Esophagus muscularis mucosa (tissue), 4 donors: ENCODE measurements around the gene ULK4. TPM values are rescaled to one million over a fixed set of nuclear protein-coding genes. Genes with fewer than 3 reads are reported as not detected.
"Not testable (repeated sequence)": the region's sequence is repeated elsewhere in the genome, so short reads cannot be mapped to it uniquely, and the experiment has no call there.

Experiments used
- DNase-seq: peaks from one replicate; pipeline ENCODE4 v3.0.0-alpha.2; 2017; ENCODE audit errors: extremely low spot score
- H3K27ac ChIP-seq, 4 donors: fragments of 200-600 bp; sonication (generic); replicated peaks in 1 of 4; 1 replicate in 3 of 4; 2 replicates in 1 of 4; pipeline ENCODE4 v1.5.1; 2016 to 2019; ENCODE audit warnings: mild to moderate bottlenecking in 1 of 4
- H3K27me3 ChIP-seq, 4 donors: fragments of 200-600 bp; sonication (generic); one replicate each; pipeline versions ENCODE4 v1.5.1 to v1.6.0; 2016 to 2019
- H3K36me3 ChIP-seq, 4 donors: fragments of 200-600 bp; sonication (generic); one replicate each; pipeline ENCODE4 v1.5.1; 2016 to 2019
- H3K4me1 ChIP-seq, 4 donors: fragments of 200-600 bp; sonication (generic); one replicate each; pipeline ENCODE4 v1.5.1; 2016 to 2019
- H3K4me3 ChIP-seq, 4 donors: fragments of 200-600 bp; sonication (generic); 1 replicate in 2 of 4; 2 replicates in 2 of 4; pipeline ENCODE4 v1.5.1; 2016 to 2019; ENCODE audit warnings: mild to moderate bottlenecking in 4 of 4, moderate library complexity in 1 of 4
- H3K9me3 ChIP-seq, 4 donors: fragments of 200-600 bp; sonication (generic); 1 replicate in 3 of 4; 2 replicates in 1 of 4; pipeline ENCODE4 v1.5.1; 2016 to 2019
- EP300 ChIP-seq: sonication (generic); formaldehyde crosslinking; IDR thresholded peaks from one replicate; pipeline ENCODE4 v1.6.1; 2017; ENCODE audit warnings: antibody characterized with exemption
- POLR2A ChIP-seq: fragments of 450-650 bp; IDR thresholded peaks from one replicate; pipeline ENCODE4 v1.6.1; 2017; ENCODE audit warnings: antibody characterized with exemption, moderate library complexity, mild to moderate bottlenecking, low read depth
- POLR2AphosphoS5 ChIP-seq, 2 donors: sonication (generic); formaldehyde crosslinking; IDR thresholded peaks; one replicate each; pipeline ENCODE4 v1.6.1; 2017; ENCODE audit warnings: antibody characterized with exemption in 2 of 2
- WGBS: methylation state at CpG from one replicate; pipeline ENCODE4 v1.1.5; 2018; 5-methylcytosine and 5-hydroxymethylcytosine counted together
- intact Hi-C: fragments of 100-400 bp; cut with DNase I; formaldehyde crosslinking; loops from one replicate; pipeline ENCODE4 v1.15.1; 2023
- total RNA-seq, 4 donors: library from RNA; depleted of rRNA; stranded (reverse); fragments of >200 nt; gene quantifications; one replicate each; pipeline versions ENCODE4 v1.1.0 to v1.2.1, GENCODE V29; 2016
- TF ChIP-seq, protein P1 (sequence below), 3 experiments: fragments of 200-600 bp in 2 of 3; fragments of 450-650 bp in 1 of 3; sonication (generic) in 2 of 3; IDR thresholded peaks; one replicate each; pipeline ENCODE4 v1.5.1; 2017 to 2019; ENCODE audit warnings: antibody characterized with exemption in 3 of 3, mild to moderate bottlenecking in 2 of 3, moderate library complexity in 1 of 3

Gene ULK4
- total RNA-seq, 4 donors from 2014 or later = 4.2 to 15.4 (median 11.0) TPM

DNA sequence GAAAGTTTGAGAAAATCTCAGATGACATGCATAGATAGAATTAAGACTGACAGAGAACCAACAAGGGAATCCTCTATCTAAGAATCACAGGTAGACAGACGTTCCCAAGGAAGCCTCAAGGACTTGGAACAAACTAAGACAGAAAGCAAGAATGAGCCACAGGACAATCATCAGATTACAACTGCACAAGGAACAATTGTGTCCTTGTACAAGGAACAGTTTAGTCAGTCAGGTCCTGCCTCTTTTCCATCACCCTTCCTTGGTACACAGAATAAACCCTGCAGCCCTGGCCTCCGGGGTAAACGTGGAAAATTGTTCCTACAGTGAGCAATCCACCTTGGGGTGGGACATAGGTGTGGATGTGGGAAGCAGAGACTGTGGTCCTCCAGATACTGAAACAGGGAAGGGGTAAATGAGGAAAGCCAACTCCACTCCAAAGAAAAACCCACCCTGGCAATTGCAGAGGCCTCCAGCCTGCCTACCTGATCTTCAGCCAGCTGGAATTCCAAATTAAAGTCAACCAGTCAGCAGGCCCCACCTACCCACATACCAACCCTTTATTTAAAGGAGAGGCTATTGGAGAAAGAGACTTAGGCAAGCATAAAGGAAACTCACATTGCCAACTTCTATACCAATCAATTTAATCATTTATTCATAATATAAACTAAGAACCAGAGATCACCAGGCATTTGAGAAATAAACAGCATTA is 73.4 kb downstream of the ULK4 start:
- TF ChIP-seq EP300 = no peak
- TF ChIP-seq, protein P1, sequence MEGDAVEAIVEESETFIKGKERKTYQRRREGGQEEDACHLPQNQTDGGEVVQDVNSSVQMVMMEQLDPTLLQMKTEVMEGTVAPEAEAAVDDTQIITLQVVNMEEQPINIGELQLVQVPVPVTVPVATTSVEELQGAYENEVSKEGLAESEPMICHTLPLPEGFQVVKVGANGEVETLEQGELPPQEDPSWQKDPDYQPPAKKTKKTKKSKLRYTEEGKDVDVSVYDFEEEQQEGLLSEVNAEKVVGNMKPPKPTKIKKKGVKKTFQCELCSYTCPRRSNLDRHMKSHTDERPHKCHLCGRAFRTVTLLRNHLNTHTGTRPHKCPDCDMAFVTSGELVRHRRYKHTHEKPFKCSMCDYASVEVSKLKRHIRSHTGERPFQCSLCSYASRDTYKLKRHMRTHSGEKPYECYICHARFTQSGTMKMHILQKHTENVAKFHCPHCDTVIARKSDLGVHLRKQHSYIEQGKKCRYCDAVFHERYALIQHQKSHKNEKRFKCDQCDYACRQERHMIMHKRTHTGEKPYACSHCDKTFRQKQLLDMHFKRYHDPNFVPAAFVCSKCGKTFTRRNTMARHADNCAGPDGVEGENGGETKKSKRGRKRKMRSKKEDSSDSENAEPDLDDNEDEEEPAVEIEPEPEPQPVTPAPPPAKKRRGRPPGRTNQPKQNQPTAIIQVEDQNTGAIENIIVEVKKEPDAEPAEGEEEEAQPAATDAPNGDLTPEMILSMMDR (IDR thresholded peaks at IDR 0.05) = no peak
- TF ChIP-seq POLR2A = no peak
- no peak for TF ChIP-seq POLR2AphosphoS5 (IDR thresholded peaks at IDR 0.05)
- H3K27ac ChIP-seq = no peak overlapping the region

DNA sequence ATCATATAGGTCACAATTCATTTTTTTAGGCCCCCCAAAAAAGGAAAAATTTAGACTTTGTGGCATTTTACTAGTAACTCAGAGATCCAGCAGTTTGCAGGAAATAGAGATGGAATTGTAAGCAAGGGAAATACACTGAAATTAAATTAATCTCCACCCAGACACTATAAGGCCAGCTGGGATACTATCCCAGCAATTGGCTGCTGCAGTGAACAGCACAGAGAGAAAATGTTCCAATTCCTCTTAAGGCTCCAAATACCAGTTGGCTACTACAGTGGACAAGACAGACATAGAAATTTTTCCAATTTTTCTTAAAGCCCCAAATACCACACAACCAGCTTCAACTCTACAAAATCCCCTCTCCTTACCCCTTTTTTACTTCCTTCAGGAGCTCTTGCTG is 78.9 kb downstream of the ULK4 start:
- no peaks in the 10 kb centered on the region for H3K9me3 ChIP-seq
- DNase-seq = no peak

More for the DNA sequence above, 73.4 kb downstream of the ULK4 start:
- no peaks in the 10 kb centered on the region for H3K36me3 ChIP-seq
- 63% methylated on average over 3 of the region's 3 CpGs for WGBS
- H3K9me3 ChIP-seq = no peaks in the 10 kb centered on the region
- no peaks in the 10 kb centered on the region for H3K27me3 ChIP-seq
- no peak overlapping the region for H3K4me3 ChIP-seq
- H3K4me1 ChIP-seq = no peaks in the 10 kb centered on the region
- intact Hi-C loops = no loop called here
- DNase-seq = no peak

DNA sequence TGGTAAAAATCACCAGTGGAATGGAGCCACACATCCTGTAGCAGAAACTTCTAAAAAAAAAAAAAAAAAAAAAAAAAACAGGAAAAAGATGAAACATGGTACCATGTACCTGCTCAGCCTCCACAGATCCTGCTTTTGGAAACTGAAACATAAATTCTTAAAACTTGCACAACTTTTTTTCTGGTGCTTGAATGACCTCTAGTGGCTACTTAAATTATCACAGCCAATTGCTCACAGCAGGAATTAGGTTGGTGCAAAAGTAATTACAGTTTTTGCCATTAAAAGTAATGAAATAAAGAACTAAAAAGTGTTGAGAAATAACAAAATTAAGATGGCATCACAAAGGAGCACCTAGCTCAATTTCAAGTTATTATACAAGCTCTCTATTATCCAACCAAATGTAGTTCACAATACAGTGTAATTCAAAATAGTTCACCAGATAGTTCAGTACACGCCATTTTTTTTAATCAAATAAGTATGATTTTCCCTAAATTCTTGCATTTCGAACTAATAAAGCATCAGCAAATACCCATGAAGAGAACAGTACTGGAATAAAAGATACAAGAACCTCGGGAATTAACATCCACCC is 80.6 kb downstream of the ULK4 start:
- TF ChIP-seq, protein P1 (IDR thresholded peaks at IDR 0.05) = peak; percentile 68 to 70 (median 68)
- TF ChIP-seq EP300 = no peak
- no peak for DNase-seq
- no peaks in the 10 kb centered on the region for H3K4me1 ChIP-seq
- H3K4me3 ChIP-seq = no peak overlapping the region
- 60% methylated on average over 3 of the region's 3 CpGs for WGBS
- no peaks in the 10 kb centered on the region for H3K9me3 ChIP-seq
- no peak overlapping the region for H3K27ac ChIP-seq
- intact Hi-C loops = loop anchor here (2.0 to 5.0 kb wide), 2 partner anchors 1297 to 1554 kb away; no protein-coding TSS in a partner anchor
- peaks cover 0 to 5% (median 0%) of the 10 kb centered on the region in 4 donors for H3K36me3 ChIP-seq
- H3K27me3 ChIP-seq = no peaks in the 10 kb centered on the region

More for the DNA sequence above, 78.9 kb downstream of the ULK4 start:
- intact Hi-C loops = loop anchor here (5.0 kb wide), 1 partner anchor 1556 kb away; no protein-coding TSS in a partner anchor
- Histone ChIP-seq H3K27me3 (no peaks in the 10 kb centered on the region), H3K4me3 (no peak overlapping the region), H3K27ac (no peak overlapping the region), H3K4me1 (no peaks in the 10 kb centered on the region), H3K36me3 (peaks cover 0 to 5% (median 0%) of the 10 kb centered on the region in 4 donors)
- TF ChIP-seq, protein P1 (IDR thresholded peaks at IDR 0.05) = no peak
- TF ChIP-seq POLR2A (no peak), EP300 (no peak), POLR2AphosphoS5 (IDR thresholded peaks at IDR 0.05) (no peak)

DNA sequence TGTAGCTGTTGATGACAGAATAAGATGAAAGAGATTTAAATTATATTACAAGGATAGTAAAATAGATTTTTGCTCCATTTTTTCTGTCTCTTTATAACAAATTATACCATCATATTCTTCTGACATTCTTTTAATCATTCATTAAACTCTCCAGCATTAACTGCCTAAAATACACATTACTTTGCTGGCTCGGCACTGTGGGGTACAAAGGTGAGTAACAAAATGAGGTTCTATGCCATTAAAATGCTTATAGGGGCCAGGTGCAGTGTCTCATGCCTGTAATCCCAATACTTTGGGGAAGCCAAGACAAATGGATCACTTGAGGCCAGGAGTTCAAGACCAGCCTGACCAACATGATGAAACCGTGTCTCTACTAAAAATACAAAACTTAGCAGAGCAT is 81.5 kb downstream of the ULK4 start:
- Histone ChIP-seq H3K27me3 (no peaks in the 10 kb centered on the region), H3K27ac (no peak overlapping the region), H3K4me3 (no peak overlapping the region), H3K9me3 (no peaks in the 10 kb centered on the region), H3K4me1 (no peaks in the 10 kb centered on the region), H3K36me3 (peaks cover 0 to 5% (median 0%) of the 10 kb centered on the region in 4 donors)
- intact Hi-C loops = loop anchor here (2.0 to 5.0 kb wide), 2 partner anchors 1296 to 1553 kb away; no protein-coding TSS in a partner anchor
- 55% methylated on average over 2 of the region's 2 CpGs for WGBS
- no peak for TF ChIP-seq EP300
- no peak for TF ChIP-seq POLR2AphosphoS5 (IDR thresholded peaks at IDR 0.05)
- TF ChIP-seq, protein P1 (IDR thresholded peaks at IDR 0.05) = no peak
- TF ChIP-seq POLR2A = no peak
- no peak for DNase-seq

DNA sequence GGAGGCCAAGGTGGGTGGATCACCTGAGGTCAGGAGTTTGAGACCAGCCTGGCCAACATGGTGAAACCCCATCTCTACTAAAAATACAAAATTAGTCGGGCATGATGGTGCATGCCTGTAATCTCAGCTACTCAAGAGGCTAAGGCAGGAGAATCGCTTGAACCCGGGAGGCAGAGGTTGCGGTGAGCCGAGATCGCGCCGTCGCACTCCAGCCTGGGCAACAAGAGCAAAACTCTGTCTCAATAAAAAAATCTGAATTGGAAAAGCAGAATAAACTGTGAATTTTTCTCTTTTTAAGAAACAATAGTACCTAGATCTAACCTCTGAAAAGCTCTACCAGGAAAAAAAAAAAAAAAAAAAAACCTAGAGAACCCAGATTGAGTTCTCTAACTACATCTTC is 84.2 kb downstream of the ULK4 start:
- intact Hi-C loops, H3K27me3 ChIP-seq, H3K27ac ChIP-seq, DNase-seq, H3K36me3 ChIP-seq, H3K9me3 ChIP-seq, H3K4me1 ChIP-seq, H3K4me3 ChIP-seq: not testable (repeated sequence)
- WGBS = 97% methylated on average over 9 of the region's 9 CpGs
